NK-92 (cell line): ENCODE data around the gene ITFG2.
"Not testable (repeated sequence)": the region's sequence is repeated elsewhere in the genome, so short reads cannot be mapped to it uniquely, and the experiment has no call there.

Source experiments
- DNase-seq: peaks from one replicate; lab custom pipeline; 2025; ENCODE audit not compliant: unreplicated experiment; lab: John Stamatoyannopoulos, UW

ITFG2 gene

DNA sequence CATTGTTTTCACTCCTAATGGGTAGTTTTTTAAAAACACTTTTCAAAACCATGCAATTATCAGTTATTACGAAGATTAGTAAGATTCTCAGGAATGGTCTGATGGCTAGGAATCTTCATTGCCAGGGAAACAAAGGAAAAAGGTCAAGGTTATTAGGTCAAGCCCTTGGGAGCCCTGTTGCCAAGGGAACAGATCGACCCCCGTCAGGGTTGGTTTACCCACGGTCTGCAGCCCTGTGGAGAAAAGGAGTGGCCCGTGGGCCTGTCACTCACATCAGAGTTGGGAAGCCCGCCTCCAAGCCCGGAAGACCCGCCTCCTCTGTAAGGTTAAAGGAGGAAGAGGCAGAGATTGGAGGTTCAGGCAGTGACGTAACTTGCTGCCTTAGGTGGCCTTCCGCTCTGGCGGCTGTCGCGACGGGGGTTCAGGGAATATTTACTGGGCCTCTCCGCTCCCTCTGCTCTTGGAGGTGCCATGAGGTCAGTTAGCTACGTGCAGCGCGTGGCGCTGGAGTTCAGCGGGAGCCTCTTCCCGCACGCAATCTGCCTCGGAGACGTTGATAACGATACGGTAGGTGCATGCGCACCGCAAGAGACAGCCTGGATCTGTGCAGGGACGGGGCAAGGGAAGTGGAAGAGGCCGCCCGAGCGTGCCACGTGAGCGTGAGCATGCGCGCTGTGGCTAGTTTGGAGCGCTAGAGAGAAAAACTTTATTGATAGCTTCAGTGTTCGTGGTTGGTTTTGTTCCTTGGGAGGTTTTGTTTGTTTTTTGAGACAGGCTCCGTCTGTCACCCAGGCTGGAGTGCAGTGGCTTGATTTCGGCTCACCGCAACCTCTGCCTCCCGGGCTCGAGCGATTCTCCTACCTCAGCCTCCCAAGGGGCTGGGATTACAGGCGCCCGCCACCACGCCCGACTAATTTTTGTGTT, at the start of gene ITFG2:
Gene ITFG2 (plus strand): TSS at position 379 of the 924 bp plus-strand sequence. CDS start 93 bp downstream, at position 472.
- peak; percentile 61 for DNase-seq

DNA sequence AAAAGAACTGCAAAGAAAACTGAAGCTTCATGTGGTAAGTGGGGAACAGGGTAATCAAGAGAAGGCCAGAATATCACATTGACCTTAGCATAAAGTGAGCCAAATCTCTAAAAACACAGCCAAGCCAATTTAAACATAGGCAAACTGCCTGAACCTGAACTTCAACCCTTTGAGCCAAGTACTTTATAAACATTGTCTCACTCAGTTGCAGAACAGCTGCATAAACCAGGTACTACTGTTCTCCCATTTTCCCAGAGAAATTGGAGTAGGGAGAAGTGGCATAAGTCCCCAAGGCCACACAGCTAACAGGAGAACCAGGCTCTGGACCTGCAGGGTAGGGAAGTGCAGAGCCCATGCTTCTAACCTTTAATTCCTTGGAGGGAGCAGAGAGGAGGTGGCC, 48.1 kb upstream of the ITFG2 start:
- no peak for DNase-seq

DNA sequence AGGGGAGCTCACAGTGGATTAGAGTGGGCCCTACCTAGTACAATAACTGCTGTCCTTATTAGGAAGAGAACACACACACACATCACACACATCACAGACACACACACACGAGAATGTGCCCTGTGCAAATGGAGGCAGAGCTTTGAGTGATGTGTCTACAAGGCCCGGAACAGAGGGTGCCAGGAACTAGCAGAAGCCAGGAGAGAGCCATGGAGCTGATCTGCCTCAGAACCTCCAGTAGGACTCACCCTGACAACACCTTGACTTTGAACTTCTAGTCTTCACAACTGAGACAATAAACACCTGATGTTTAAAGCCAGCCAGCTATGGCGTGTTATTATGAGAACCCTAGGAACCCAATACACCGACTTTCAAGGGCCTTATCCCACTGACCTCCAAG, 47.4 kb upstream of the ITFG2 start:
- DNase-seq = no peak

DNA sequence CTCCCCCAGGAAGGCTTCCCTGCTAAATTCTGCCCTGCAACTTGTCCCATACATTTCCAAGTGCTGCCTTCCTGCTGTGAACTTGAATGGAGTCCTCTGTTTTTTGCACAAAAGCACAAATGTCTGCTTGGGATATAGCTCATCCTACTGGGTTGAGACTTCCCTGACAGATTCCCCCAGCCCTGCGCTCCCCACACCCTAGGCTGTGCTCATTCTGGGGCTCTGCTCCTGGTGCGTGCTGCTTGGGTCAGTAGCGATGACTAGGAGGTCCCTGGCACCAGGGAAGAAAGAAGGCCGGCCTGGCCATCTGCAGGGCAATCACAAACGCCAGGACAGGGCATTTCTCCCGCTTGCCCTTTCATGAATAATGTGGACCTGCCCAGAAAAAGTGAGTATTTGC, 46.9 kb upstream of the ITFG2 start:
- no peak for DNase-seq

DNA sequence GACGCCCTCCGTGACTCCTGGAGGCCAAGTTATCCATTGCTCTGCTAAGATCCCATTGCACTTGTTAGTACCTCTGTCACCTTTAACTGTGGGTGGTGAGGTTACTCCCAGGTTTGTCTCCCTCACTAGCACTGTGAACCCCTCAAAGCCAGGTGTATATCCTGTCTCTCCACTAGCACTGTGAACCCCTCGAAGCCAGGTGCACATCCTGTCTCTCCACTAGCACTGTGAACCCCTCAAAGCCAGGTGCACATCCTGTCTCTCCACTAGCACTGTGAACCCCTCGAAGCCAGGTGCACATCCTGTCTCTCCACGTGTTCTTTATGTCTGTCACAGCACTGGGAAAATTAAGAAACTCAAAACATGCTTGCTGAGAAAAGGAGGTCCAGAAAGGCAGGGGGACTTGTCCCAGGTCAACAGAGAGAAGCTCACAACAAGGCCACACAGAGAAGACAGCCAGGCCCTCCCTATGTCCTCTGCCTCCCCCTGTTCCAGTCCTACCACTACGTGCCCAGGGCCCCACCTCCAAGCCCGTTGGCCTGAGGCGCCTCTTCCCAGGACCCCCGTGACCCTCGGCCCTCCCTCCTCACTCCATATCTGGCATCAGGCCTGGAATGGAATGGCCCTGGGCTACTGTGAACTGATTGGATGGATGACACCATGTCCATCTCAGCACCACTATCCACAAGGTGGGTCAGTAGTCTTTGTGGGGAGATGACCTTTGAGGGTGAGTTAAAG, 44.1 kb upstream of the ITFG2 start:
- DNase-seq = no peak

DNA sequence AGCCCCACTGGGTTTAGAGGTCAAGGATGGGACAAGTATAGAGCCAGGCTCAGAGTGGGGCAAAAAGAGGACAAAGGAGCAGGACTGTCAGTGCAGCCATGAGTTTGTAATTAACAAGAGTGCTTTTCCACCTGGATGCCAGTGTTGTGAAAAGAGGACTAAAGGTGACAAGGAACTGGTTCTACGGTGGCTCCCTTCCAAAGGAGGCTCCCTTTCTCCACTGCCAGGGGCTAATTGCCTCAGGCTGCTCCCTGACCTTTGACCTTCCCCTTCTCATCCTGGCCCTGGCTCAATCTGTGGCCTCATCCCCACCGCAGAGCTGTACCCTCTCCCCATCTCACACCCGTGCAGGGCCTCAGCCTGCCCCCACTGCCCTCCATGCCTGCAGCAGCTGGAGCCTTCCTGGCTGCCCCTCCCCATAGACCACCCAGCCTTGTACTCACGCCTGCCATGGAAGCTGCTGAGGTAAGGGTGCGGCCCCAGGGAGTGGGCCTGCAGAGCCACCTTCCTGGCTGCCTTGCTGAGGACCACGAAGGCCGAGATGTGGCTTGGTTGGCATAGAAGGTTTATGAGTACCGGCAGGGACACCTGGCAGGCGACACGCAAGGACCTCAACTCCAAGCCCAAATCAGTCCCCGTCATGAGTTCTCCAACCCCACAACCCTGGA, 42.5 kb upstream of the ITFG2 start:
- DNase-seq = no peak

DNA sequence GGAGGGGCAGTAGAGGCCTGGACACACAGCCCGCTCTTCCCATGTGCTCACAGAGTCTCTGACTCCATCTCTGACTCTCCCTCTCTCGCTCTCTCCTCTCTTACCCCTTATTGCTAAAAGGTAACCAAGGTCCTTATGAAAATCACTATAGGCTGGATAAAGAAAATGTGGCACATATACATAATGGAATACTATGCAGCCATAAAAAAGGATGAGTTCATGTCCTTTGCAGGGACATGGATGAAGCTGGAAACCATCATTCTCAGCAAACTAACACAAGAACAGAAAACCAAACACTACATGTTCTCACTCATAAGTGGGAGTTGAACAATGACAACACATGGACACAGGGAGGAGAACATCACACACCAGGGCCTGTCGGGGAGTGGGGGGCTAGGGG, 41.9 kb upstream of the ITFG2 start:
- not testable (repeated sequence) for DNase-seq

DNA sequence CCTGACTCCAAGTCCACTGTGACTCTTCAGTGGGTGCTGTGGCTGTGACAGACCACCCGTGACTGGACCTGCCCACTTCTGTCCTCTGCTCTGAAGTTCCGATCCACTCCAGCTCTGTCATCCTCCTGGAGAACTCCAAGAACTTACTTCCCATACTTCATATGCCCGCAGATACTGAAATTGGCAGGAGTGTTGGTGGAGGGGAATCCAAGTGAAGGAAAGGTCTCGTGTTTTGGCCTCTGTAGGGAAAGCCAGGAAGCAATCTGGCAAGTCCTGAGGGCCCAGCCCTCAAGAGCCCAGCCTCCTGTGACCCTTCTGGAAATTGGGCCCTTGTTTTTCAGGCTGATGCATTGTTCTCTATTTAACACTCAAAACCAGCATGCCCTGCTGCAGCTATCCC, 40.1 kb upstream of the ITFG2 start:
- no peak for DNase-seq

DNA sequence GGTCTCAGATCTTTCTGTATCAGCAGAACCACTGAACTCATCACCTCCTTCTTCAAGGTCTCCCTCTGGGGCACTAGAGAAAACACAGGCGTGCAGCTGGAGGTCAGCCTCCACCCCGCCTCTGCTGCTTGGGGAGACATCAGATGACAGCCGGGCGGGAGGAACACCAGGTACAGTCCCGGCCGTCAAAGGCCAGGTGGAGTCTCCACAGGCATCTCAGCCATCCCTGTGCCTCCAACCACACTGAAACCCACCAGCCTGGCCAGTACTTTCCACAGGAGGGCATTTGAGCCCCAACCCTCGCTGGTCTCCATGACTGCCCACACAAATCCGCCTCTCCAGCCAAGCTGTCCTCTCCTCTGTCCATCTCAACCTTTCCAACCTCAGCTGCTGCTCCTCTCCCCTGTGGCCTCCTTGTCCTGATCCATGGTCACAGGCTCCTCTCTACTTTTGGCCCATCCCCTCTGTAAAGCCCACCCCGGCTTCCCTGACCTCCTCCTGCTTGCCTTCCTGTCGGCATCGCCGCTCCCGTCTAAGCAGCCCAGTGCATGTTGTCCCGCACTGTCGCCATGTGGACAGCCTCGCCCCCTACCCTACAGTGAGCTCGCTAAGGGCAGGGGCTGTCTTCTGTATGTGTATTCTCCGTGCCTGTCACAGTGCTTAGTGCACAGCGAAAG, 39.1 kb upstream of the ITFG2 start:
- DNase-seq = no peak

DNA sequence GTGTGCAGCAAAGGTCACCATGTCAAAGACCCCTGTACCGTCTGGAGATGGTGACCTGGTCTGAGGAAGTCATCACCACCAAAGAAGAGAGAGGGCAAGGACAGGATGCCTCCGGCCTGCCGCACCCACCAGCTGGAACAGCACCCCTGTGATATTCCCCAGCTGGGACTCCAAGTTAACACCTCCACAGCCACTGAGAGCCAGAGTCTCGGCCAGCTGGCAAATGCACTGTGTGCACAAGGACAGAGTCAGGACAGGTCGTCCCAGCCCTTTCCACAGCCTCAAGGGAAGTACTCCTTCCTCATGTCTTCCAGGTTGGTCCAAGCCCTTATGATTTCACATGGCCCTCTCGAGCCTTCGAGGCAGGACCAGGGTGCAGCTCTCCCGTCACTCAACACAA, 37.0 kb upstream of the ITFG2 start:
- no peak for DNase-seq

DNA sequence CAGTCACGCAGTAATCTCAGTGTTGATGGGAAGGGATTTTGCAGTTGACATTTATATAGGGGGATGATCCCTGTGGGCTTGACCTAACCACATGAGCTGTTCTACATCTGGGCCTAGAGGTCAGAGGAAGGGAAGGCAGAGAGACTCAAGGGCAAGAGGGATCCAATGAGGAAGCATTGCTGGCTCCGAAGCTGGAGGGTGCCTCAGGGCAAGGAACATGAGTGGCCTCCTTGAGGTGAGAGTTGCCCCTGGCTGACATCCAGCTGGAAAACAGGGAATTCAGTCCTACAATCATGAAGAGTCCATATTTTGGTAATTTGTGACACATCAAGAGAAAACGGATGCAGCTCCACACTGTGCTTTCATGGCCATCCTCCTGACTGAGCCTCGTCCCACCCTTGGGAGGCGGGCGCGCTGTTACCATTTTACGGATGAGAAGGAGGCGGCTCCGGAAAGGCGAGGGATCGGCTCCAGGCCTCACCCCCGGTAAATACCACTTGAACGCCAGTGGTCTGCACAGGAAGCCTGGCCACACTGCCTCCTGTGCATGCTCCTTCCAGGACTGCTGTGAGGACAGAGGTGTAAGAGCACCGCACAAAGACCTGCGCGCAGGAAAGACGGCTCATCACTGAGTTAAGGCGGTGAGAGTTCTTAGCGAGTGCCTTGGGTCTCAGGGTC, 36.2 kb upstream of the ITFG2 start:
- DNase-seq = no peak

DNA sequence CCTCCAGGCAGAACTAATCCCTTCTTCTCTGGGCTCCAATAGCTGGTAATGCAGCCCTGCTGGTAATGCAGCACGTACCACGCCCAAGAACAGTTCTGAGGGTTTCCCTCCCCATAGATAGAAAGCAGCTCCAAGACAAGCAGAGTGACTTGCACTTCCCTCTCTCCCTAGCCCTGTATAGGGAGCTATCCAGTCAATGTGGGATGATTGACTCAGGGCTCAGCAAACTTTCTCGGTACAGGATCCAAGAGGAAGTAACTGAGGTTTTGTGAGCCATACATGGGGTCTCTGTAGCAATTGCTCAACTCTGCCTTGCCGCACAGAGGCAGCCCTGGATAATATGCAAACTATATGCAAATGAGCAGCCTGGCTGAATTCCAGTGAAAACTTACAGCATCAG, 33.2 kb upstream of the ITFG2 start:
- no peak for DNase-seq

DNA sequence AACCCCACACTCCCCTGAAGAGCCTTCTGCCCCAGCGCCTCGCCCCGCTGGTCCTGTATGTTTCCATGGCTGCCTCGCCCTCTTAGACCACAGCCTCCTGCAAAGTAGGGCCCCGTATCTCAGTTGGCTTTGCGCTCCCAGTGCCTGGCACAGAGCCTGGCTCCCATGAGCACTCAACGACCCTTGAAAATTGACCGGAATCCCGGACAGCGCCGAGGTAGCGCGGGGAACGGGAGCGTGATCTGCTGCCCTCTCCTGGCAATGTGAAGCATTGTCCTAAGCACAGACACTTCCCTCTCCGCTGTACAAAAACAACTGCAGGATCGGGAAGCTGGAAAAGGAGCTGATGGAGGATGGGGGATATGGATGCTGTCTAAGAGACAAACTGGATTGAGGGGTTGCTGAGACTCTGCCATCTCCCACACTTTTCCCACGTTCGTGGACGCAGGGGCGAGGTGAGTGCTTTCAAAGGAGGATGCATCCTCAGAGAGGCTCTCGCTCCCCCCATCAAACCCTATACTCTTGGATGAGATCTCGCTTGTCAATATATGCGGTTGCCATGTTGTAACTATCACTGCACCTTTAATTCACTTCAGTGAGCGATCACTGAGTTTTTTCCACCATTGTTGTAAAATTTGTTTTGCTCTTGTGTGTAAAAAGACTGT, 28.4 kb upstream of the ITFG2 start:
- DNase-seq = no peak

DNA sequence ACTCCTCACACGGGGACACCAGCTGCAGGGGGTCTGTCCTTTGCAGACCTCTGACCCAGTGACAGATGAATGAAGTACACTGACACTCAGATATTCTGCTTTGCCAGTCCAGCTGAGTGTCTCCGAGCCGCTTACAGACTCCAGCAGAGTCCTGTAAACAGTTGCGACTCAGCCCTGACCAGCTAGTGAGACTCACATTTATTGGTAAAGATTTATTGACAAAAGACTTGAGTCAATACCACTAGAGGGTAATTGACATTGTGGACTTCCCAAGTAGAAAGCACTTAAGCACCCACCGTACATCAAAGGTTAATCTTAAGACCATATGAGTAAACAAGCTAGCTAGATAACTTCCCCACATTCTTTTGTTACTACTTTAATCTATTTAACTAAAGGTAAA, 27.5 kb upstream of the ITFG2 start:
- no peak for DNase-seq

DNA sequence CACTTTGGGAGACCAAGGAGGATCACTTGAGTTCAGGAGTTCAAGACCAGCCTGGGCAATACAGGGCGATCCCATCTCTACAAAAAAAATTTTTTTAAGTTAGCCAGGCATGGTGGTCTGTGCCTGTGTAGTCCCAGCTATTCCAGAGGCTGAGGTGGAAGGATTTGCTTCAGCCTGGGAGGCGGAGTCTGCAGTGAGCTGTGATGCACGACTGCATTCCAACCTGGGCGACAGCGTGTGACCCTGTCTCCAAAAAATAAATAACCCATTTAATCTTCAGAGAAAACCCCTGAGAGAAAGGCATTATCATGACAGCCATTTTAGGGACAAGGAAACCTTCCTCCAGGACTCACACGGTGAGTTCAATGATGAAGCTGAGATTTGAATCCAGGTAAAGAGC, 21.4 kb upstream of the ITFG2 start:
- DNase-seq = no peak

DNA sequence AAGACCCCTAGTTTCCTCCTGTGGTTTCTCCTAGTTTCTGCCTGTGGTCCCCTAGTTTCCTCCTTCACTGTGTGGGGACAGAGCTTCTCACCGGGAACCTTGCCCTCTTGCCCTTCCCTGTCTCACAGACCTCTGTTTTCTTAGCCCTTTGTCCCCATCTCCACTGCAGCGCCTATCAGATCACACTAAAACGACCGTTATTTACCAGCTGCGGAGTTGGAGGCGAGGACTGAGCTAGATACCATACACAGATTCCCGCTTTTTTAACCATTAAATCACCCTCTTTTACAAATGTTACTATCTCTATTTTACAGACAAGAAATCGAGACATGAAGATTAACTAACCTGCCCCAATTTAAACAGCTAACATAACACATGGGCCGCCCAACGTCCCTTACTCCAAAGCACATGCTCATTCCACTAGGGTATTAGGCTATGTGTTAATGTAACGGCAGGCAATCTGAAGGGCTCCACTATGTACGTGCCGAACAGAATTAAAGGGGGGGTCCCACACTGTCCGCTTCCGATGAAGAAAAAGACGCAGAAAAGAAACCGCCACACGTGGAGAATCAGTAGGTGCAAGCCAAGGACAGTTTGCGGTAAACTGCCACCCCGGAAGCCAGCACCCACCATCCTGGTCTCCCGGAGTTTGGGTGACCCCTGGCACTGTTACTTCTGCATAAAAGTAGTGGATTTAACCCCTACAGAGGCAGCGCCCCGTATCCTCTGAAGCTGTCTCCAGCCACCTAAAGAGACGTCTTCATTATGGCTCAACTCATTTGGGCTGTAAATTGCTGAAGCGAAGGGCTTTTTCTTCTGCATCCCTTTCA, 19.6 kb upstream of the ITFG2 start:
- DNase-seq = no peak

DNA sequence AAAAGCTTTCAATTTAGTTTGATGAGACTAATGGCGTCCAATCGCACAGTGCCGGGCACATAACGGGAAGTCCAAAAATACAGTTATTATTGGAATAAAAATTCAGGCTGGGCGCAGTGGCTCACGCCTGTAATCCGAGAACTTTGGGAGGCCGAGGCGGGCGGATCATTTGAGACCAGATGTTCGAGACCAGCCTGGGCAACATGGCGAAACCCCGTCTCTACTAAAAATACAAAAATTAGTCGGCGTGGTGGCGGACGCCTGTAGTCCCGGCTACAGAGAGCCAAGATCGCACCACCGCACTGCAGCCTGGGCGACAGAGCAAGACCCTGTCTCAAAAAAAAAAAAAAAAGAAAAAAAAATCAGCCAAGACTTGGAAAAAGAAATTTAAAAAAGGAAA, 18.9 kb upstream of the ITFG2 start:
- no peak for DNase-seq

DNA sequence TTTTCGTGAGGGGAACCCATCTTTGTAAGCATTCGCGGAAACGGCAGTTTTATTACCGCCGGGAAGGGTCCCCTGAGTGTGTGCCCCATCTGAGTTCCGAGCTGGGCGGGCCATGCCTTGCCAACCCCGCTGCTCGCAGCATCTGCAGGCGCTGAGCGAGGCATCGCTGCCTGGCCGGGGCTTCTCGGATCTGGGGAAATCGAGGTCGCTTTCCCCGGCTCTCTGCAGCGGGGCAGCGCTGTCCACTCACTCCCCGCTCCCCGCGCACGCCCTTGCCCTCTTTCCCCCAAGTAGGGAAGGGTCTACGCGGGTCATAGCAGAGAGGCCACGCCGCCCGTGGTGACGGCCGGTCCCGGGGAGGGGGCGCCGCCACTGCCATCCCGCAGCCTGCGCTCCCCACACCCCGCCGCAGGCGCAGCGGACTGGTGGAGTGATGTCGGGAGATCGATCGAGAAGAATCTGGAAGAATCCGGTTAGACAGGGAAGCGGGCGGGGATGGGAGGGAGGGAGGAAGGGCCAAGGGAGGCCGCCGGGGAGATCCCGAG, 18.2 kb upstream of the ITFG2 start:
- DNase-seq = no peak

DNA sequence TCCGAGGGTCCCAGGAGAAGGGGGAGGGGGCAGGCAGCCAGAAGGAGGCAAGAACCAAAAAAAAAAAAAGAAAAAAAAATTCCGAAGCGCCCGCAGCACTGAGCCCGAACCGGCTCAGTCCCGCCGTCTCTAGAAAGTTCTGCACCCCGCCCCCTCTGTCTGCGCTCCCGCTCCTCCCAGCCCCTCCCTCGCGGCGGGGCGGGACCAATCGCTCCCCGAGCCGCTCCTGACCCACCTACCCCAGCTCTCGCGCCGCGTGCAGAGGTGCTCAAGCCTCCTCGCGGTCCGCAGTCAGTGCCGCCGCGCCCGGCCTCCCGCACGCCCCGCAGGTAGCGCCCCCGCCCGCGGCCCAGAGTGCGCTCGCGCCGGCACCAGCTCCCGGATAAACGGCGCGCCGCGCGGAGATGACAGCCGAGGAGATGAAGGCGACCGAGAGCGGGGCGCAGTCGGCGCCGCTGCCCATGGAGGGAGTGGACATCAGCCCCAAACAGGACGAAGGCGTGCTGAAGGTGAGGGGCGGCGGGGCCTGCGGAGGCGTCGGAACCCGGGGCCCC, 17.7 kb upstream of the ITFG2 start, which contains the start of gene FKBP4:
Gene FKBP4 (plus strand): TSS at position 235 of the 554 bp plus-strand sequence. CDS start 170 bp downstream, at position 405.
- DNase-seq = peak; percentile 13
